ENCODE measurements around the gene ZFC3H1.

ZFC3H1 gene

GRCh38 chr12:71566655-71567054 is 97.0 kb downstream of the ZFC3H1 start:
- H3K4me2 ChIP-seq (ENCODE audit: low read depth, low read length, poor library complexity, severe bottlenecking), result no peak overlapping the region
- no peak overlapping the region for H3K27ac ChIP-seq (ENCODE audit: low read depth, low read length)
- H4K20me1 ChIP-seq (ENCODE audit: low read depth, low read length), result no peaks in the 10 kb centered on the region
- no peak overlapping the region for H2AFZ ChIP-seq (ENCODE audit: low read depth, low read length, severe bottlenecking)
- no peaks in the 10 kb centered on the region for H3K9me2 ChIP-seq (replicated peaks; ENCODE audit: insufficient read depth, low read length)
- TF ChIP-seq EZH2phosphoT487 (conservative IDR thresholded peaks at IDR 0.05; ENCODE audit: low read length) (no peak), CTCF (IDR thresholded peaks at IDR 0.05; ENCODE audit: insufficient read depth, low read length, poor library complexity, severe bottlenecking) (no peak)
- H3K36me3 ChIP-seq (ENCODE audit: low read length), result no peaks in the 10 kb centered on the region
- no peaks in the 10 kb centered on the region for H3F3A ChIP-seq (ENCODE audit: insufficient read depth)
- no peaks in the 10 kb centered on the region for H3K27me3 ChIP-seq (ENCODE audit: low read length)
- H3K4me3 ChIP-seq (ENCODE audit: insufficient read depth, low read length, poor library complexity, severe bottlenecking), result no peak overlapping the region
- H3K9ac ChIP-seq (ENCODE audit: low read length), result no peak overlapping the region
- H3K79me2 ChIP-seq (ENCODE audit: insufficient read depth, low read length), result no peaks in the 10 kb centered on the region
- H3K9me3 ChIP-seq (ENCODE audit: insufficient read depth, low read length), result no peaks in the 10 kb centered on the region

GRCh38 chr12:71565535-71565934 is 98.1 kb downstream of the ZFC3H1 start:
- no peak overlapping the region for H3K9ac ChIP-seq (ENCODE audit: low read length)
- no peaks in the 10 kb centered on the region for H4K20me1 ChIP-seq (ENCODE audit: low read depth, low read length)
- no peak overlapping the region for H3K4me3 ChIP-seq (ENCODE audit: insufficient read depth, low read length, poor library complexity, severe bottlenecking)
- no peaks in the 10 kb centered on the region for H3K79me2 ChIP-seq (ENCODE audit: insufficient read depth, low read length)
- no peaks in the 10 kb centered on the region for H3K9me3 ChIP-seq (ENCODE audit: insufficient read depth, low read length)
- H3K9me2 ChIP-seq (replicated peaks; ENCODE audit: insufficient read depth, low read length), result no peaks in the 10 kb centered on the region
- no peak for TF ChIP-seq CTCF (IDR thresholded peaks at IDR 0.05; ENCODE audit: insufficient read depth, low read length, poor library complexity, severe bottlenecking)
- TF ChIP-seq EZH2phosphoT487 (conservative IDR thresholded peaks at IDR 0.05; ENCODE audit: low read length), result no peak
- H3K27ac ChIP-seq (ENCODE audit: low read depth, low read length), result no peak overlapping the region
- H3K4me2 ChIP-seq (ENCODE audit: low read depth, low read length, poor library complexity, severe bottlenecking), result no peak overlapping the region
- H2AFZ ChIP-seq (ENCODE audit: low read depth, low read length, severe bottlenecking), result no peak overlapping the region
- no peaks in the 10 kb centered on the region for H3F3A ChIP-seq (ENCODE audit: insufficient read depth)
- no peaks in the 10 kb centered on the region for H3K27me3 ChIP-seq (ENCODE audit: low read length)
- H3K36me3 ChIP-seq (ENCODE audit: low read length), result no peaks in the 10 kb centered on the region

- H3K27ac ChIP-seq (ENCODE audit: low read depth, low read length), result no peak overlapping the region
- TF ChIP-seq EZH2phosphoT487 (conservative IDR thresholded peaks at IDR 0.05; ENCODE audit: low read length), result no peak
- no peak for TF ChIP-seq CTCF (IDR thresholded peaks at IDR 0.05; ENCODE audit: insufficient read depth, low read length, poor library complexity, severe bottlenecking)
Measured at GRCh38 chr12:71562676-71563595, 100.7 kb downstream of the ZFC3H1 start.

More at GRCh38 chr12:71562676-71563595, 100.7 kb downstream of the ZFC3H1 start:
- Histone ChIP-seq H4K20me1 (ENCODE audit: low read depth, low read length) (no peaks in the 10 kb centered on the region), H3F3A (ENCODE audit: insufficient read depth) (no peaks in the 10 kb centered on the region), H3K36me3 (ENCODE audit: low read length) (no peaks in the 10 kb centered on the region), H3K4me3 (ENCODE audit: insufficient read depth, low read length, poor library complexity, severe bottlenecking) (no peak overlapping the region), H3K27me3 (ENCODE audit: low read length) (no peaks in the 10 kb centered on the region), H3K9ac (ENCODE audit: low read length) (no peak overlapping the region), H3K9me3 (ENCODE audit: insufficient read depth, low read length) (no peaks in the 10 kb centered on the region), H2AFZ (ENCODE audit: low read depth, low read length, severe bottlenecking) (no peak overlapping the region), H3K4me2 (ENCODE audit: low read depth, low read length, poor library complexity, severe bottlenecking) (no peak overlapping the region), H3K9me2 (replicated peaks; ENCODE audit: insufficient read depth, low read length) (no peaks in the 10 kb centered on the region), H3K79me2 (ENCODE audit: insufficient read depth, low read length) (no peaks in the 10 kb centered on the region)
